Central memory CD8-positive, alpha-beta T cell (primary cell): ENCODE data around the gene FHIP2A.
"Not testable (repeated sequence)": the region's sequence is repeated elsewhere in the genome, so short reads cannot be mapped to it uniquely, and the experiment has no call there.

ENCODE experiments used
- ATAC-seq: fragments of 150-1000 bp; cut with Tn5 transposase; replicated peaks from 2 replicates; pipeline ENCODE4 v1.10.0; 2022; ENCODE audit warnings: mild to moderate bottlenecking, moderate FRiP score, moderate number of reproducible peaks; ENCODE audit not compliant: poor library complexity, severe bottlenecking; ENCODE audit errors: extremely low read depth
- DNase-seq, 2 donors: peaks; one replicate each; pipeline ENCODE4 v3.0.0; 2021; ENCODE audit warnings: low spot score in 2 of 2
- H3K27ac Mint-ChIP-seq: one replicate; pipeline ENCODE4 v1.8.0; 2022; ENCODE audit warnings: low read depth, mild to moderate bottlenecking, moderate library complexity, mixed read lengths
- H3K27me3 Mint-ChIP-seq: one replicate; pipeline ENCODE4 v1.8.0; 2022; ENCODE audit warnings: mixed read lengths
- H3K36me3 Mint-ChIP-seq: one replicate; pipeline ENCODE4 v1.8.0; 2022; ENCODE audit warnings: mild to moderate bottlenecking, moderate library complexity, mixed read lengths; ENCODE audit not compliant: insufficient read depth
- H3K4me1 Mint-ChIP-seq: one replicate; pipeline ENCODE4 v1.8.0; 2022; ENCODE audit warnings: mixed read lengths
- H3K4me3 Mint-ChIP-seq: one replicate; pipeline ENCODE4 v1.8.0; 2022; ENCODE audit warnings: mild to moderate bottlenecking, moderate library complexity, mixed read lengths
- H3K9me3 Mint-ChIP-seq: one replicate; pipeline ENCODE4 v1.8.0; 2022; ENCODE audit warnings: mixed read lengths

FHIP2A gene

GRCh38 chr10:114822444-114823076, 980 bp downstream of the FHIP2A start:
- H3K9me3 Mint-ChIP-seq = no peaks in the 10 kb centered on the region
- no peaks in the 10 kb centered on the region for H3K27me3 Mint-ChIP-seq
- peak; percentile 18 to 31 for DNase-seq
- H3K27ac Mint-ChIP-seq = peak overlapping the region; percentile 95
- H3K36me3 Mint-ChIP-seq = peaks cover 12% of the 10 kb centered on the region
- peaks cover 48% of the 10 kb centered on the region for H3K4me1 Mint-ChIP-seq
- peak; percentile 26 for ATAC-seq
- peak overlapping the region; percentile 91 for H3K4me3 Mint-ChIP-seq

DNA sequence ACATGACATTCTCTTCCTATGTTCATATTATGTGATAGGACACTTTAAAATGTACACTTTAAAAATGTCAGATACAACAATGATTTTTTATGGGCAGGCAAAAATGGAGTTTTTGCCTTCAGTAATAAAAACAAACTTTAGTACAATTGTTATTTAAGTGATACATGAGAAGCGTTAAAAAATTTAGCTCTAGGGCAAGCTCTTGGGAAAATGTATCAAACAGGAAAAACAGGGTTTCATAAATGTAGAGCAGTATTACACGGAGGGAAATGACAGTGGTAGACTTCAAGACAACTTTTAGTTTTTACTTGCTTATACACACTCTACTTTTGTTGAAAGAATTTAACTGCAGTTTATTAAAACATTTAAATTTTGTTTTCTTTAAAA, 1.5 kb downstream of the FHIP2A start:
- H3K27me3 Mint-ChIP-seq = no peaks in the 10 kb centered on the region
- H3K36me3 Mint-ChIP-seq = peaks cover 12% of the 10 kb centered on the region
- DNase-seq = no peak

DNA sequence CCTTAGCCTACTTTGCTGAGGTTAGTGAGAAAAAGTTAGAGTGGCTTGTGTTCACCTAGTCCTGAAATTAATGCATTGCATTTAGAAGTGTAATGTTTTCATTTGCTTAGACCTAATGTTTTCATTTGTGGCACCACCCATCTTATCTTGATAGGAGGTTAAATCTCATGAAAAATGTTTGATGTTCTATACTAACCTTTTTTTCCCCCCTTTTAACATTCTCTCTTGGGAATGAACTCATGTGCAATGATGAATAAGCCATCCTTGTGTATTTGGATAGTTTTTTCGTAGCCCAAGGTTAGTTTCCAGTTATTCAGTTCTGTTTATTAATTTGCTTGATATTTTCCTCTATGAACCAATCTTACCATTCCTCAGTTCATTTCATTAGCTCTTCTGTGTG, 2.8 kb downstream of the FHIP2A start:
- ATAC-seq = no peak
- Mint-ChIP-seq H3K9me3 (no peaks in the 10 kb centered on the region), H3K27ac (peak overlapping the region; percentile 95), H3K36me3 (peaks cover 12% of the 10 kb centered on the region), H3K4me3 (peak overlapping the region; percentile 91), H3K4me1 (peaks cover 56% of the 10 kb centered on the region), H3K27me3 (no peaks in the 10 kb centered on the region)
- no peak for DNase-seq

More for the DNA sequence above, 1.5 kb downstream of the FHIP2A start:
- H3K27ac Mint-ChIP-seq = peak overlapping the region; percentile 95
- H3K4me1 Mint-ChIP-seq = peaks cover 48% of the 10 kb centered on the region
- peak overlapping the region; percentile 91 for H3K4me3 Mint-ChIP-seq
- no peaks in the 10 kb centered on the region for H3K9me3 Mint-ChIP-seq
- ATAC-seq = no peak

GRCh38 chr10:114825513-114826253, 4.1 kb downstream of the FHIP2A start:
- no peak for DNase-seq
- H3K4me3 Mint-ChIP-seq = peak overlapping the region; percentile 91
- peaks cover 64% of the 10 kb centered on the region for H3K4me1 Mint-ChIP-seq
- no peak for ATAC-seq
- no peaks in the 10 kb centered on the region for H3K9me3 Mint-ChIP-seq
- H3K36me3 Mint-ChIP-seq = peaks cover 14% of the 10 kb centered on the region
- H3K27ac Mint-ChIP-seq = peak overlapping the region; percentile 95
- no peaks in the 10 kb centered on the region for H3K27me3 Mint-ChIP-seq

DNA sequence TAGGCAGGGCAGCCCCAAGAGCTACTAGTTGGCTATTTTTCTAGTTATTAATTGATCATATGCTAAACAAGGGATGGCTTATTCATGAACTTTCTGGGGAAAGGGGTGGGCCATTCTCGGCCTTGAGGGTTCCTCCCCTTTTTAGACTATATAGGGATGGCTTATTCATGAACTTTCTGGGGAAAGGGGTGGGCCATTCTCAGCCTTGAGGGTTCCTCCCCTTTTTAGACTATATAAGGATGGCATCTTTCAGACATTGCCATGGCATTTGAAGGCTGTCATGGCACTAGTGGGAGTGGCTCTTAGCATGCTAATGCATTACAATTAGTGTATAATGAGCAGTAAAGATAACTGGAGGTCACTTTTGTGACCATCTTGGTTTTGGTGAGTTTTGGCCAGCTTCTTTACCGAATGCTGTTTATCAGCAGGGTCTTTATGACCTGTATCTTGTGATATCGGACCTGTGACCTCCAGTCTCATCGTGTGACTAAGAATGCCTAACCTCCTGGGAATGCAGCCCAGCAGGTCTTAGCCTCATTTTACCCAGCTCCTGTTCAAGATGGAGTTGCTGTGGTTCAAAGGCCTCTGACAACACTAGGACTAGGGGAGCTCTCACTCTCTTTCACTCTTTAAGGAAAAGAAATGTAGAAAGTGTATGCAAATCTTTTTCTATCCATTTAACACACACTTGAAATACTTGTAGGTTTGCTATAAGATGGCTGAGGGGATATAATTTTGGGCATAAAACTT, 7.8 kb downstream of the FHIP2A start:
- H3K27me3 Mint-ChIP-seq = no peaks in the 10 kb centered on the region
- no peak overlapping the region for H3K27ac Mint-ChIP-seq
- peaks cover 55% of the 10 kb centered on the region for H3K4me1 Mint-ChIP-seq
- ATAC-seq = no peak
- peaks cover 17% of the 10 kb centered on the region for H3K36me3 Mint-ChIP-seq
- no peaks in the 10 kb centered on the region for H3K9me3 Mint-ChIP-seq
- H3K4me3 Mint-ChIP-seq = peak overlapping the region; percentile 18
- no peak for DNase-seq

DNA sequence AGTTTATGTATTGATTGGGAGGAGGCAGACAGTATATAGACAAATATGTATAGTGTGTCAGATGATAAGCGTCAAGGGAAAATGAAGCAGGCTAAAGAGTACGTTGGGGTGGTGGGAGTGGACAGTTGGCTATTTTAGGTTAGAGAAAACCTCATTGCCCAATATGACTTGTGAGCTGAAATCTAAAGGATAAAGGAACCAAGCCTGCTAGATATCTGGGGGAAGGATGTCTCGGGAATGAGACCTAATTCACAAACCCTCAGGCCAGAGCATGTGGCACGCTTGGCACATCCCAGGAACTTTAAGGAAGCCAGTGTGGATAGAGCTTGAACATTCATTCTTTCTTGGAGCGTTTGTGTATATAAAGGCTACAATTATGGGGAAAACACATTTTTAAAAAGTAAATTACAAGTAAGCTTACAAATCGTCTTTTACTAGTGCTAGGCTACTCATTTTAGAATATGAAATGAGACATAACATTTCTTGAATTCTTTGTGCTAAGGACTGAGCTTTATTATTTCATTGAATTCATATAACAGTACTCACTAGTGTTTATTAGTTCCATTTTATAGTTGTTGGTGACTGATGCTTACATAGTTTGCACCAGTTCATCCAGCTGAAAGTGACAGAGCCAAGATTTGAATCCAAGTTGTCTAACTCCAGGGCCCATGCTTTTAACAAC, 9.7 kb downstream of the FHIP2A start:
- no peaks in the 10 kb centered on the region for H3K27me3 Mint-ChIP-seq
- DNase-seq (no peak), ATAC-seq (no peak)
- peaks cover 26% of the 10 kb centered on the region for H3K36me3 Mint-ChIP-seq
- no peak overlapping the region for H3K4me3 Mint-ChIP-seq
- H3K27ac Mint-ChIP-seq = peak overlapping the region; percentile 35
- H3K4me1 Mint-ChIP-seq = peaks cover 38% of the 10 kb centered on the region
- H3K9me3 Mint-ChIP-seq = no peaks in the 10 kb centered on the region

- Mint-ChIP-seq H3K27me3 (no peaks in the 10 kb centered on the region), H3K27ac (no peak overlapping the region), H3K36me3 (peaks cover 65% of the 10 kb centered on the region)
Measured at GRCh38 chr10:114837690-114838089, 16.1 kb downstream of the FHIP2A start.

GRCh38 chr10:114839901-114840300, 18.3 kb downstream of the FHIP2A start:
- Mint-ChIP-seq H3K9me3 (no peaks in the 10 kb centered on the region), H3K4me3 (no peak overlapping the region), H3K27ac (no peak overlapping the region), H3K4me1 (peaks cover 13% of the 10 kb centered on the region), H3K36me3 (peaks cover 64% of the 10 kb centered on the region), H3K27me3 (no peaks in the 10 kb centered on the region)
- no peak for ATAC-seq
- DNase-seq = no peak

More at GRCh38 chr10:114837690-114838089, 16.1 kb downstream of the FHIP2A start:
- Mint-ChIP-seq H3K4me3 (no peak overlapping the region), H3K9me3 (no peaks in the 10 kb centered on the region), H3K4me1 (peaks cover 12% of the 10 kb centered on the region)
- no peak for DNase-seq
- no peak for ATAC-seq

GRCh38 chr10:114845978-114846693, 24.6 kb downstream of the FHIP2A start:
- H3K27ac Mint-ChIP-seq = no peak overlapping the region
- DNase-seq = no peak
- no peaks in the 10 kb centered on the region for H3K27me3 Mint-ChIP-seq
- peaks cover 5% of the 10 kb centered on the region for H3K4me1 Mint-ChIP-seq
- H3K4me3 Mint-ChIP-seq = no peak overlapping the region
- no peak for ATAC-seq
- H3K36me3 Mint-ChIP-seq = peaks cover 81% of the 10 kb centered on the region
- H3K9me3 Mint-ChIP-seq = no peaks in the 10 kb centered on the region

DNA sequence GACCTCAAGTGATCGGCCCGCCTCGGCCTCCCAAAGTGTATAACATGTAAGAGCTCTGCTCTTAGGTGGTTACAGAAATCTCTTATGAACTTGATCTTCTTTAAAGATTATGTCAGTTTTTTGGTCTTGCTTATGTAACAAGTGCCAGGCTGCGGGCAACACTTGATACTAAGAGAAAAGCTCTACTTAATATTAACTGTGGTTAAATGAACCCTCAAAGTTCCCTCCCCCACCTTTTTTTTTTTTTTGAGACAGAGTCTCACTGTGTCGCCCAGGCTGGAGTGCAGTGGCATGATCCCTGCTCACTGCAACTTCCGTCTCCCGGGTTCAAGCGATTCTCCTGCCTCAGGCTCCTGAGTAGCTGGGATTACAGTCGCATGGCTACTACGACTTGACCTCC, 25.9 kb downstream of the FHIP2A start:
- H3K9me3 Mint-ChIP-seq, DNase-seq, H3K4me1 Mint-ChIP-seq, H3K27ac Mint-ChIP-seq, ATAC-seq, H3K27me3 Mint-ChIP-seq, H3K4me3 Mint-ChIP-seq: not testable (repeated sequence)
- peaks cover 81% of the 10 kb centered on the region for H3K36me3 Mint-ChIP-seq

GRCh38 chr10:114849674-114850073, 28.1 kb downstream of the FHIP2A start:
- DNase-seq = no peak
- H3K36me3 Mint-ChIP-seq = peaks cover 78% of the 10 kb centered on the region
- H3K27me3 Mint-ChIP-seq = no peaks in the 10 kb centered on the region
- no peak overlapping the region for H3K4me3 Mint-ChIP-seq
- no peaks in the 10 kb centered on the region for H3K9me3 Mint-ChIP-seq
- no peak for ATAC-seq
- peaks cover 5% of the 10 kb centered on the region for H3K4me1 Mint-ChIP-seq
- H3K27ac Mint-ChIP-seq = peak overlapping the region; percentile 2

- Mint-ChIP-seq H3K4me3 (no peak overlapping the region), H3K4me1 (peaks cover 2% of the 10 kb centered on the region), H3K9me3 (no peaks in the 10 kb centered on the region), H3K27me3 (no peaks in the 10 kb centered on the region), H3K27ac (no peak overlapping the region), H3K36me3 (peaks cover 79% of the 10 kb centered on the region)
- ATAC-seq (no peak), DNase-seq (no peak)
Measured at GRCh38 chr10:114850126-114850525, 28.5 kb downstream of the FHIP2A start.
